ENCODE data around the gene MIS18A.

- no peak for TF ChIP-seq CTCF (IDR thresholded peaks at IDR 0.05 in 4 of 5, conservative IDR thresholded peaks at IDR 0.05 in 1 of 5)
- no peak for TF ChIP-seq POLR2A (IDR thresholded peaks at IDR 0.05)
These were observed 41.8 kb downstream of the MIS18A start for GRCh38 chr21:32237021-32237420.

Data from gastrocnemius medialis (tissue), 4 donors.